Neural progenitor cell (in vitro differentiated cells): ENCODE results near the gene CAP2.

Experiments
- EZH2 ChIP-seq: fragments of 200-600 bp; sonication (generic); IDR thresholded peaks from 2 replicates; pipeline ENCODE4 v1.6.1; 2017; ENCODE audit warnings: antibody characterized with exemption, mild to moderate bottlenecking, moderate library complexity
- EZH2phosphoT487 ChIP-seq: fragments of 200-600 bp; sonication (generic); IDR thresholded peaks from 2 replicates; pipeline ENCODE4 v1.6.1; 2017; ENCODE audit warnings: antibody characterized with exemption
- TF ChIP-seq, protein P1 (sequence below): fragments of 200-600 bp; sonication (generic); IDR thresholded peaks from 2 replicates; pipeline ENCODE4 v1.5.1; 2017; ENCODE audit warnings: antibody characterized with exemption, mild to moderate bottlenecking

- TF ChIP-seq, protein P1, sequence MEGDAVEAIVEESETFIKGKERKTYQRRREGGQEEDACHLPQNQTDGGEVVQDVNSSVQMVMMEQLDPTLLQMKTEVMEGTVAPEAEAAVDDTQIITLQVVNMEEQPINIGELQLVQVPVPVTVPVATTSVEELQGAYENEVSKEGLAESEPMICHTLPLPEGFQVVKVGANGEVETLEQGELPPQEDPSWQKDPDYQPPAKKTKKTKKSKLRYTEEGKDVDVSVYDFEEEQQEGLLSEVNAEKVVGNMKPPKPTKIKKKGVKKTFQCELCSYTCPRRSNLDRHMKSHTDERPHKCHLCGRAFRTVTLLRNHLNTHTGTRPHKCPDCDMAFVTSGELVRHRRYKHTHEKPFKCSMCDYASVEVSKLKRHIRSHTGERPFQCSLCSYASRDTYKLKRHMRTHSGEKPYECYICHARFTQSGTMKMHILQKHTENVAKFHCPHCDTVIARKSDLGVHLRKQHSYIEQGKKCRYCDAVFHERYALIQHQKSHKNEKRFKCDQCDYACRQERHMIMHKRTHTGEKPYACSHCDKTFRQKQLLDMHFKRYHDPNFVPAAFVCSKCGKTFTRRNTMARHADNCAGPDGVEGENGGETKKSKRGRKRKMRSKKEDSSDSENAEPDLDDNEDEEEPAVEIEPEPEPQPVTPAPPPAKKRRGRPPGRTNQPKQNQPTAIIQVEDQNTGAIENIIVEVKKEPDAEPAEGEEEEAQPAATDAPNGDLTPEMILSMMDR: no peak
- TF ChIP-seq EZH2phosphoT487 (no peak), EZH2 (no peak)
Observed at GRCh38 chr6:17466707-17467106, 73.3 kb downstream of the CAP2 start.
